ENCODE data around the gene SLC46A3. TPM values are rescaled to one million over a fixed set of nuclear protein-coding genes. Genes with fewer than 3 reads are reported as not detected.

The SLC46A3 gene
- total and polyA plus RNA-seq, 4 donors = 6.7 to 15.1 (median 8.5) TPM

DNA sequence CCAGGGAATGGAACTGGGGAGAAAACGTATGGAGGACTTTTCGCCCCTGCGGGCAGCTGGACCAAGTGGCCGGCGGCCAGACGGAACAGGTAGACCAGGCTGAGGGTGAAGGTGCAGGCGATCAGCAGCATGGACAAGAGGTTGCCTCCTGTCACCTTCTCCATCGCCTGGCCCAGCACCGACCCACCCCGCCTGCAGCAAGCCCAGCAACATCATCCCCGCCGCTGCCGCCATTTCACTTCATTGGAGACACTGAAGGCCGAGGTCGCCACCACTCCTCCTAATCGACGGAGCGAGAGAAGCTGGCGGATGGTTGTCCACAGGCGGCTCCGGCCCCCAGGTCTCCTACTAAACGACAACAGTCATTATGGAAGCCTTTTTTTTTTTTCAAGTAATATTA lies 5.0 kb upstream of the SLC46A3 start:
- DNase-seq = no peak
- H3K27ac ChIP-seq (ENCODE audit: low read depth in 1 of 2, low read length in 2 of 2) = no peak overlapping the region
- ATAC-seq (ENCODE audit: low FRiP score) = no peak
- H3K9me3 ChIP-seq (ENCODE audit: control insufficient read depth, low read length) = no peaks in the 10 kb centered on the region
- no peaks in the 10 kb centered on the region for H3K27me3 ChIP-seq (ENCODE audit: control insufficient read depth in 1 of 2, insufficient read depth in 2 of 2, low read length in 1 of 2)
- intact Hi-C loops (cut with DNase I) = no loop called here
- no peaks in the 10 kb centered on the region for H3K36me3 ChIP-seq (ENCODE audit: control insufficient read depth in 1 of 2, insufficient read depth in 2 of 2, low read length in 1 of 2)
- 96% methylated on average over 22 of the region's 22 CpGs for WGBS, 2 donors
- no peaks in the 10 kb centered on the region for H3K4me1 ChIP-seq (ENCODE audit: control insufficient read depth in 1 of 2, insufficient read depth in 2 of 2, low read length in 2 of 2)
- no peak overlapping the region for H3K4me3 ChIP-seq (ENCODE audit: low read length in 2 of 2)

DNA sequence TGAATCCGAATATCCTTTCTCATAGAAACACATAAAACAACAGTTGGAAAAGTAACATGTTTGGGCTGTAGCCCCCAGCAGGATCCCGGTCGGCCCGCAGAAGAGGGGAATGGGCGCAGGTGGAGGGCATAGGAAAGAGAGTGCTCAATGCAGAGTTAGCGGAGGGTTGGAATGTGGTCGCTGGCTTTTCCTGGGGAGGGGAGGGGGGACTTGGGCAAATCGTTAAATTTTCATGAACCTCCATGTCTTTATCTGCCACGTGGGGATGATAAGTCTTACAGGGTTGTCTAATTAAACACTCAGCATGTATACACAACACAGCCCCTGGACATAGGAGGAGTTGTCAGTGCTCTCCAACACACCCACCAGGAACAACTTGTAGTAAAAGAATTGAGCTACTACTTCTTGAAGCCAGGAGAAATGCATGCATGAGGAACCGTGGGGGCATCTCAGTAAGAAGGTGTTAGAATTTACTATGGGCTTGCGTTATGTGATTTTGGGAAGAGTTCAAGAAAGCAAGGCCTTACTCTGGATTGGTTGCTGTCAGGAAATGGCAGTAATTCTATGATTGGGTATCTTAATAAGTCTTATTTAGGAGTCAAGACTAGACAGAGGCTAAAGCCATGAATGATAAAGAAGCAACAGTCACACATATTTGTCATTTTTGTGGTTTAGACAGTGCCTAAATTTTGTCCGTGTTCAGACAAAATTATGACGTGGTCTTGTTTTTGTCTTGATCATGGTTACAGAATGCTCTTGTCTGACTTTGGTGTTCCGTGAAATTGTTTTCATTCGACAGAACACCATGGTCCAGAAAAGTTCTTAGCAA lies 671 bp upstream of the SLC46A3 start:
- WGBS, 2 donors = 30 to 32% methylated on average over 15 of the region's 15 CpGs
- peak overlapping the region in 1 of 2 donors; percentile 33 for H3K27ac ChIP-seq (ENCODE audit: low read depth in 1 of 2, low read length in 2 of 2)
- ATAC-seq (ENCODE audit: low FRiP score) (no peak), DNase-seq (no peak)
- peak overlapping the region; percentile 21 to 45 for H3K4me3 ChIP-seq (ENCODE audit: low read length in 2 of 2)
- no peaks in the 10 kb centered on the region for H3K36me3 ChIP-seq (ENCODE audit: control insufficient read depth in 1 of 2, insufficient read depth in 2 of 2, low read length in 1 of 2)
- no peaks in the 10 kb centered on the region for H3K9me3 ChIP-seq (ENCODE audit: control insufficient read depth, low read length)
- intact Hi-C loops (cut with DNase I) = loop anchor here (2.0 to 10.0 kb wide), 3 partner anchors 33 to 77 kb away; no protein-coding TSS in a partner anchor
- H3K27me3 ChIP-seq (ENCODE audit: control insufficient read depth in 1 of 2, insufficient read depth in 2 of 2, low read length in 1 of 2) = no peaks in the 10 kb centered on the region
- H3K4me1 ChIP-seq (ENCODE audit: control insufficient read depth in 1 of 2, insufficient read depth in 2 of 2, low read length in 2 of 2) = no peaks in the 10 kb centered on the region

- DNase-seq = no peak
- Histone ChIP-seq H3K9me3 (ENCODE audit: control insufficient read depth, low read length) (no peaks in the 10 kb centered on the region), H3K4me3 (ENCODE audit: low read length in 2 of 2) (peak overlapping the region; percentile 37 to 49), H3K36me3 (ENCODE audit: control insufficient read depth in 1 of 2, insufficient read depth in 2 of 2, low read length in 1 of 2) (no peaks in the 10 kb centered on the region), H3K27ac (ENCODE audit: low read depth in 1 of 2, low read length in 2 of 2) (peak overlapping the region in 1 of 2 donors; percentile 97), H3K4me1 (ENCODE audit: control insufficient read depth in 1 of 2, insufficient read depth in 2 of 2, low read length in 2 of 2) (no peaks in the 10 kb centered on the region), H3K27me3 (ENCODE audit: control insufficient read depth in 1 of 2, insufficient read depth in 2 of 2, low read length in 1 of 2) (no peaks in the 10 kb centered on the region)
- ATAC-seq (ENCODE audit: low FRiP score) = no peak
- 0 to 2% methylated on average over 10 of the region's 10 CpGs for WGBS, 2 donors
- intact Hi-C loops (cut with DNase I) = loop anchor here (2.0 to 10.0 kb wide), 3 partner anchors 34 to 79 kb away; no protein-coding TSS in a partner anchor
These were observed 601 bp downstream of the SLC46A3 start for GRCh38 chr13:28718196-28718542.

GRCh38 chr13:28717170-28717569 lies 1.6 kb downstream of the SLC46A3 start:
- no peaks in the 10 kb centered on the region for H3K9me3 ChIP-seq (ENCODE audit: control insufficient read depth, low read length)
- intact Hi-C loops (cut with DNase I) = loop anchor here (5.0 to 10.0 kb wide), 2 partner anchors 35 to 78 kb away; no protein-coding TSS in a partner anchor
- H3K27ac ChIP-seq (ENCODE audit: low read depth in 1 of 2, low read length in 2 of 2) = no peak overlapping the region
- no peaks in the 10 kb centered on the region for H3K36me3 ChIP-seq (ENCODE audit: control insufficient read depth in 1 of 2, insufficient read depth in 2 of 2, low read length in 1 of 2)
- WGBS, 2 donors = 85 to 93% methylated on average over 3 of the region's 3 CpGs
- no peak overlapping the region for H3K4me3 ChIP-seq (ENCODE audit: low read length in 2 of 2)
- DNase-seq (no peak), ATAC-seq (ENCODE audit: low FRiP score) (no peak)
- no peaks in the 10 kb centered on the region for H3K27me3 ChIP-seq (ENCODE audit: control insufficient read depth in 1 of 2, insufficient read depth in 2 of 2, low read length in 1 of 2)
- H3K4me1 ChIP-seq (ENCODE audit: control insufficient read depth in 1 of 2, insufficient read depth in 2 of 2, low read length in 2 of 2) = no peaks in the 10 kb centered on the region

GRCh38 chr13:28716511-28716910 lies 2.3 kb downstream of the SLC46A3 start:
- no peak overlapping the region for H3K27ac ChIP-seq (ENCODE audit: low read depth in 1 of 2, low read length in 2 of 2)
- H3K4me1 ChIP-seq (ENCODE audit: control insufficient read depth in 1 of 2, insufficient read depth in 2 of 2, low read length in 2 of 2) = no peaks in the 10 kb centered on the region
- H3K36me3 ChIP-seq (ENCODE audit: control insufficient read depth in 1 of 2, insufficient read depth in 2 of 2, low read length in 1 of 2) = no peaks in the 10 kb centered on the region
- DNase-seq (no peak), ATAC-seq (ENCODE audit: low FRiP score) (no peak)
- intact Hi-C loops (cut with DNase I) = loop anchor here (5.0 to 10.0 kb wide), 2 partner anchors 36 to 78 kb away; no protein-coding TSS in a partner anchor
- no peaks in the 10 kb centered on the region for H3K27me3 ChIP-seq (ENCODE audit: control insufficient read depth in 1 of 2, insufficient read depth in 2 of 2, low read length in 1 of 2)
- 20 to 22% methylated on average over 8 of the region's 8 CpGs for WGBS, 2 donors
- no peak overlapping the region for H3K4me3 ChIP-seq (ENCODE audit: low read length in 2 of 2)
- H3K9me3 ChIP-seq (ENCODE audit: control insufficient read depth, low read length) = no peaks in the 10 kb centered on the region

DNA sequence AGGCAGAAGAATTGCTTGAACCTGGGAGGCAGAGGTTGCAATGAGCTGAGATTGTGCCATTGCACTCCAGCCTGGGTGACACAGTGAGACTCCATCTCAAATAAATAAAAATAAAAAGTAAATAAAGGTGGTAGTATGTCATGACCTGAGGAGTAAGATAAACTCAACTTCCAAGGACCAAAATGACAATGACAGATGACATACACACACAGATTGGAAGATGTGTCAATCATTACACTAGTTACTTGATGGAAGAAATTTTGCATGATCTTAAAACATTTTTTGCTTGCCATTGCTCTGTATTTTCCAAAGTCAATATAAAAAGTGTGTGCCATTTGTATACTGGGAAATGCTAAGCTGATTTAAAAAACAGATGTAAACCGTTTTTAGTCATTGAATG lies 4.1 kb downstream of the SLC46A3 start:
- Histone ChIP-seq H3K36me3 (ENCODE audit: control insufficient read depth in 1 of 2, insufficient read depth in 2 of 2, low read length in 1 of 2) (no peaks in the 10 kb centered on the region), H3K4me3 (ENCODE audit: low read length in 2 of 2) (no peak overlapping the region), H3K9me3 (ENCODE audit: control insufficient read depth, low read length) (no peaks in the 10 kb centered on the region), H3K27ac (ENCODE audit: low read depth in 1 of 2, low read length in 2 of 2) (no peak overlapping the region), H3K27me3 (ENCODE audit: control insufficient read depth in 1 of 2, insufficient read depth in 2 of 2, low read length in 1 of 2) (no peaks in the 10 kb centered on the region), H3K4me1 (ENCODE audit: control insufficient read depth in 1 of 2, insufficient read depth in 2 of 2, low read length in 2 of 2) (no peaks in the 10 kb centered on the region)
- DNase-seq = no peak
- ATAC-seq (ENCODE audit: low FRiP score) = no peak
- intact Hi-C loops (cut with DNase I) = loop anchor here (5.0 to 10.0 kb wide), 2 partner anchors 38 to 80 kb away; no protein-coding TSS in a partner anchor
- WGBS, 2 donors = 85 to 97% methylated on average over 1 of the region's 1 CpG

DNA sequence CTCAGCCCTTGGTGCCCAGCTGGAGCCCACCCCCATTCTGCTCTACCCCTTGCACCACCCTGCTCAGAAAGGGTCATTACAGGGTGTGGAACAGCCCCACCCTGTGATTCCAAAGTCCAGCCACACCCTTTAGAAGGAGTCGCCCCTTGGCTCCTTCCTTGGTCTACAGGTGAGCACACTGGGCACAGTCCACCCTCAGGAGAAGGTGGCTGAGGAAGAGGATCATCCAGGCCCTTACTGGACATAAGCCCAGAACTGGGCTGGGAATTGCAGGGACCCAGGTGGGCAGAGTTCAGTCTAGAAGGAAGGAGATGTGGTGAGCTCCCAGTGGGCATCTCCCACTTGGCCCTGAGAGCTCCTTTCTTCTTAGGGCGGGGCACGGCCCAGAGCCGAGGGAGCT lies 8.6 kb downstream of the SLC46A3 start:
- H3K27me3 ChIP-seq (ENCODE audit: control insufficient read depth in 1 of 2, insufficient read depth in 2 of 2, low read length in 1 of 2) = no peaks in the 10 kb centered on the region
- ATAC-seq (ENCODE audit: low FRiP score) (no peak), DNase-seq (no peak)
- H3K4me3 ChIP-seq (ENCODE audit: low read length in 2 of 2) = no peak overlapping the region
- no peaks in the 10 kb centered on the region for H3K9me3 ChIP-seq (ENCODE audit: control insufficient read depth, low read length)
- H3K36me3 ChIP-seq (ENCODE audit: control insufficient read depth in 1 of 2, insufficient read depth in 2 of 2, low read length in 1 of 2) = no peaks in the 10 kb centered on the region
- intact Hi-C loops (cut with DNase I) = loop anchor here in 1 of 2 donors (10.0 kb wide), 1 partner anchor 85 kb away; no protein-coding TSS in a partner anchor
- H3K27ac ChIP-seq (ENCODE audit: low read depth in 1 of 2, low read length in 2 of 2) = no peak overlapping the region
- H3K4me1 ChIP-seq (ENCODE audit: control insufficient read depth in 1 of 2, insufficient read depth in 2 of 2, low read length in 2 of 2) = no peaks in the 10 kb centered on the region
- 94% methylated on average over 4 of the region's 4 CpGs for WGBS, 2 donors

DNA sequence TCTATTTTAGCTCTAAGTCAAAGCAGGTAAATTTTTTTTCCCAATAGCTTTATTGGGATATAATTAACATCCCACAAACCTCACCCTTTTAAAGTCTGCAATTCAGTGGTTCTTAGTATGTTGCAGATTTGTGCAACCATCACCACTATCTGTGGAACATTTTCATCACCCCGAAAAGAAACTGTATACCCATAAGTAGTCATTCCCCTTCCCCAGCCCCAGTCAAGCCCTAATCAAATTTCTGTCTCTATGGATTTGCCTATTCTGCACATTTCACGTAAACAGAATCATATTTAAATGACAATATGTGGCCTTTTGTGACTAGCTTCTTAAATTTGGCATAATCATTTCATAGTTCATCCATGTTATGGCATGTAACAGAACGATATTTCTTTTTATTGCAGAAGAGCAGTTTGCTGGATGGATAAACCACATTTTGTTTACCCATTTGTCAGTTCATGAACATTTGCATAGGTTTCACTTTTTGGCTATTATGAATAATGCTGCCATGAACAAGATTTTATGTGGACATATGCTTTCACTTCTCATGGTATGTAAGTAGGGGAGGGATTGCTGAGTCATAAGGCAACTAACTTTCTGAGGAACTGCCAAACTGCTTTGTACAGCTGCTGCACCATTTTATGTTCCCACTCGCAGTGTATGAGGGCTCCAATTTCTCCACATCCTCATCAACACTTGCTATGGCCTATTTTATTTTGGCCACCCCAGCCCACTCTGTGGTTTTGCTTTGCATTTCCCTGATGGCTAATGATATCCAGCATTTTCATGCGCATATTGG lies 10.9 kb downstream of the SLC46A3 start:
- Histone ChIP-seq H3K4me1 (ENCODE audit: control insufficient read depth in 1 of 2, insufficient read depth in 2 of 2, low read length in 2 of 2) (no peaks in the 10 kb centered on the region), H3K36me3 (ENCODE audit: control insufficient read depth in 1 of 2, insufficient read depth in 2 of 2, low read length in 1 of 2) (no peaks in the 10 kb centered on the region), H3K27me3 (ENCODE audit: control insufficient read depth in 1 of 2, insufficient read depth in 2 of 2, low read length in 1 of 2) (no peaks in the 10 kb centered on the region), H3K27ac (ENCODE audit: low read depth in 1 of 2, low read length in 2 of 2) (no peak overlapping the region), H3K4me3 (ENCODE audit: low read length in 2 of 2) (no peak overlapping the region), H3K9me3 (ENCODE audit: control insufficient read depth, low read length) (no peaks in the 10 kb centered on the region)
- intact Hi-C loops (cut with DNase I) = no loop called here
- DNase-seq = no peak
- 90 to 93% methylated on average over 5 of the region's 5 CpGs for WGBS, 2 donors
- ATAC-seq (ENCODE audit: low FRiP score) = no peak

All from aorta (tissue), 5 donors.